GM23338 (cell line): ENCODE measurements around the gene CBX8. TPM values are rescaled to one million over a fixed set of nuclear protein-coding genes. Genes with fewer than 3 reads are reported as not detected.
A peak's percentile ranks its signal among the peaks of the same experiment; 100 is the strongest.

Experiments
- ATAC-seq: fragments of 200-7000 bp; cut with Tn5 transposase; 3 replicates; pipeline ENCODE4 v1.9.1; 2020
- DNase-seq: peaks from one replicate; pipeline ENCODE4 v3.0.0-alpha.2; 2015; ENCODE audit warnings: low spot score
- H2AFZ ChIP-seq: fragments of 200-600 bp; sonication (generic); 2 replicates; pipeline ENCODE4 v1.8.0; 2016; ENCODE audit warnings: antibody characterized with exemption, mild to moderate bottlenecking, moderate library complexity
- H3F3A ChIP-seq: fragments of 200-600 bp; sonication (generic); replicated peaks from 2 replicates; pipeline ENCODE4 v1.8.0; 2017; ENCODE audit warnings: antibody characterized with exemption, mixed run types, low read depth
- H3K27ac ChIP-seq: fragments of 200-600 bp; sonication (generic); 2 replicates; pipeline ENCODE4 v1.6.1; 2016; ENCODE audit warnings: low read depth
- H3K27me3 ChIP-seq: fragments of 200-600 bp; sonication (generic); 2 replicates; pipeline ENCODE4 v1.8.0; 2016; ENCODE audit warnings: mild to moderate bottlenecking, mixed run types, moderate library complexity; ENCODE audit not compliant: insufficient read depth
- H3K36me3 ChIP-seq: fragments of 200-600 bp; sonication (generic); 2 replicates; pipeline ENCODE4 v1.8.0; 2016; ENCODE audit warnings: mild to moderate bottlenecking; ENCODE audit not compliant: insufficient read depth
- H3K4me1 ChIP-seq: fragments of 200-600 bp; sonication (generic); 2 replicates; pipeline ENCODE4 v1.8.0; 2016; ENCODE audit warnings: mild to moderate bottlenecking, moderate library complexity; ENCODE audit not compliant: insufficient read depth
- H3K4me2 ChIP-seq: fragments of 200-600 bp; sonication (generic); 2 replicates; pipeline ENCODE4 v1.7.1; 2017; ENCODE audit warnings: mixed run types
- H3K4me3 ChIP-seq: fragments of 200-600 bp; sonication (generic); 2 replicates; pipeline ENCODE4 v1.6.1; 2016; ENCODE audit warnings: mixed run types
- H3K79me2 ChIP-seq: fragments of 200-600 bp; sonication (generic); replicated peaks from 2 replicates; pipeline ENCODE4 v1.8.0; 2017; ENCODE audit warnings: mild to moderate bottlenecking; ENCODE audit not compliant: insufficient read depth
- H3K9me2 ChIP-seq: fragments of 200-600 bp; sonication (generic); 2 replicates; pipeline ENCODE4 v1.8.0; 2017; ENCODE audit not compliant: insufficient read depth
- H4K20me1 ChIP-seq: fragments of 200-600 bp; sonication (generic); replicated peaks from 2 replicates; pipeline ENCODE4 v1.8.0; 2017; ENCODE audit warnings: mild to moderate bottlenecking; ENCODE audit not compliant: insufficient read depth
- H3K27ac Mint-ChIP-seq: 2 replicates; pipeline ENCODE4 v1.8.0; 2020; ENCODE audit warnings: inconsistent platforms, mild to moderate bottlenecking, moderate library complexity, mixed read lengths
- H3K27me3 Mint-ChIP-seq: 3 replicates; pipeline ENCODE4 v1.8.0; 2022; ENCODE audit warnings: low read depth, mild to moderate bottlenecking, moderate library complexity, mixed read lengths, inconsistent platforms; ENCODE audit not compliant: insufficient read depth, poor library complexity
- H3K36me3 Mint-ChIP-seq: 3 replicates; pipeline ENCODE4 v1.8.0; 2021; ENCODE audit warnings: low read depth, mild to moderate bottlenecking, inconsistent platforms, moderate library complexity, mixed read lengths
- H3K4me1 Mint-ChIP-seq: 3 replicates; pipeline ENCODE4 v1.8.0; 2020; ENCODE audit warnings: mild to moderate bottlenecking, inconsistent platforms, mixed read lengths
- H3K4me3 Mint-ChIP-seq: 3 replicates; pipeline ENCODE4 v1.8.0; 2021; ENCODE audit warnings: moderate library complexity, mild to moderate bottlenecking, inconsistent platforms, mixed read lengths
- H3K9me3 Mint-ChIP-seq: 3 replicates; pipeline ENCODE4 v1.8.0; 2020; ENCODE audit warnings: moderate library complexity, mild to moderate bottlenecking, inconsistent platforms, mixed read lengths
- CREB1 ChIP-seq: fragments of 250-450 bp; sonication (Bioruptor Pico); IDR thresholded peaks from 2 replicates; pipeline ENCODE4 v1.5.0; 2020; ENCODE audit warnings: low read depth, mild to moderate bottlenecking, moderate library complexity
- EZH2 ChIP-seq: fragments of 200-600 bp; sonication (generic); IDR thresholded peaks from one replicate; pipeline ENCODE4 v1.8.0; 2017; ENCODE audit warnings: antibody characterized with exemption, mild to moderate bottlenecking, low read depth; ENCODE audit not compliant: unreplicated experiment
- EZH2phosphoT487 ChIP-seq: fragments of 200-600 bp; sonication (generic); IDR thresholded peaks from one replicate; pipeline ENCODE4 v1.8.1; 2018; ENCODE audit warnings: antibody characterized with exemption; ENCODE audit not compliant: unreplicated experiment
- POLR2AphosphoS5 ChIP-seq: IDR thresholded peaks from 2 replicates; pipeline ENCODE4 v1.6.1; 2016; ENCODE audit warnings: antibody characterized with exemption, low read depth
- STAT1 ChIP-seq: IDR thresholded peaks from one replicate; pipeline ENCODE4 v1.6.1; 2016; ENCODE audit warnings: antibody characterized with exemption; ENCODE audit not compliant: unreplicated experiment
- ZNF331 ChIP-seq: fragments of 250-450 bp; sonication (Bioruptor Pico); IDR thresholded peaks from 2 replicates; pipeline ENCODE4 v1.5.0; 2020; ENCODE audit warnings: low read depth, mild to moderate bottlenecking, moderate library complexity
- polyA plus RNA-seq: library from polyadenylated mRNA; unstranded; fragments of >200 nt; fragmentation: Nextera tagmentation; extraction: Ambion mirVana; gene quantifications from 2 replicates; pipeline ENCODE4 v1.2.1, GENCODE V29; 2016
- total RNA-seq: library from RNA; depleted of rRNA; stranded (reverse); fragments of >200 nt; shearing (Covaris generic); gene quantifications from 2 replicates; pipeline ENCODE4 v1.2.3, GENCODE V29; 2014
- TF ChIP-seq, protein P1 (sequence below), 2 experiments: fragments of 200-600 bp in 1 of 2; sonication (generic) in 1 of 2; conservative IDR thresholded peaks; 2 replicates each; pipeline versions ENCODE4 v1.5.1 to v1.6.1; 2016 to 2017; ENCODE audit warnings: antibody characterized with exemption in 2 of 2, low read depth in 2 of 2, mild to moderate bottlenecking in 2 of 2, moderate library complexity in 1 of 2

The CBX8 gene
- total and polyA plus RNA-seq, 2 experiments from 2014 or later = 1.0 to 1.3 TPM

- Histone ChIP-seq H2AFZ (peak overlapping the region; percentile 86; the same call in 1 of the 2 replicates), H3K27ac (no peak overlapping the region), H3F3A (peaks cover 35% of the 10 kb centered on the region), H3K9me2 (no peaks in the 10 kb centered on the region), H3K36me3 (no peaks in the 10 kb centered on the region), H3K4me3 (peak overlapping the region; percentile 68), H3K79me2 (no peaks in the 10 kb centered on the region), H4K20me1 (peaks cover 19% of the 10 kb centered on the region), H3K27me3 (peaks cover 85% of the 10 kb centered on the region), H3K4me2 (peak overlapping the region; percentile 88), H3K4me1 (peaks cover 37% of the 10 kb centered on the region)
- Mint-ChIP-seq H3K36me3 (peaks cover 9% of the 10 kb centered on the region), H3K9me3 (no peaks in the 10 kb centered on the region), H3K27me3 (peaks cover 94% of the 10 kb centered on the region), H3K27ac (no peak overlapping the region), H3K4me1 (peaks cover 54% of the 10 kb centered on the region), H3K4me3 (no peak overlapping the region; the same call in 2 of the 3 replicates)
- ATAC-seq = peak; percentile 33
- peak; percentile 81 for DNase-seq
- TF ChIP-seq, protein P1, sequence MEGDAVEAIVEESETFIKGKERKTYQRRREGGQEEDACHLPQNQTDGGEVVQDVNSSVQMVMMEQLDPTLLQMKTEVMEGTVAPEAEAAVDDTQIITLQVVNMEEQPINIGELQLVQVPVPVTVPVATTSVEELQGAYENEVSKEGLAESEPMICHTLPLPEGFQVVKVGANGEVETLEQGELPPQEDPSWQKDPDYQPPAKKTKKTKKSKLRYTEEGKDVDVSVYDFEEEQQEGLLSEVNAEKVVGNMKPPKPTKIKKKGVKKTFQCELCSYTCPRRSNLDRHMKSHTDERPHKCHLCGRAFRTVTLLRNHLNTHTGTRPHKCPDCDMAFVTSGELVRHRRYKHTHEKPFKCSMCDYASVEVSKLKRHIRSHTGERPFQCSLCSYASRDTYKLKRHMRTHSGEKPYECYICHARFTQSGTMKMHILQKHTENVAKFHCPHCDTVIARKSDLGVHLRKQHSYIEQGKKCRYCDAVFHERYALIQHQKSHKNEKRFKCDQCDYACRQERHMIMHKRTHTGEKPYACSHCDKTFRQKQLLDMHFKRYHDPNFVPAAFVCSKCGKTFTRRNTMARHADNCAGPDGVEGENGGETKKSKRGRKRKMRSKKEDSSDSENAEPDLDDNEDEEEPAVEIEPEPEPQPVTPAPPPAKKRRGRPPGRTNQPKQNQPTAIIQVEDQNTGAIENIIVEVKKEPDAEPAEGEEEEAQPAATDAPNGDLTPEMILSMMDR (conservative IDR thresholded peaks at IDR 0.05; ENCODE audit: low read depth in 2 of 2) = peak; percentile 62 to 74
- TF ChIP-seq EZH2 (peak; percentile 84), CREB1 (CRISPR knock-in tag) (peak; percentile 54; the same call in 1 of the 2 replicates), POLR2AphosphoS5 (no peak)
These were observed 6.7 kb downstream of the CBX8 start for GRCh38 chr17:79789943-79790804.

DNA sequence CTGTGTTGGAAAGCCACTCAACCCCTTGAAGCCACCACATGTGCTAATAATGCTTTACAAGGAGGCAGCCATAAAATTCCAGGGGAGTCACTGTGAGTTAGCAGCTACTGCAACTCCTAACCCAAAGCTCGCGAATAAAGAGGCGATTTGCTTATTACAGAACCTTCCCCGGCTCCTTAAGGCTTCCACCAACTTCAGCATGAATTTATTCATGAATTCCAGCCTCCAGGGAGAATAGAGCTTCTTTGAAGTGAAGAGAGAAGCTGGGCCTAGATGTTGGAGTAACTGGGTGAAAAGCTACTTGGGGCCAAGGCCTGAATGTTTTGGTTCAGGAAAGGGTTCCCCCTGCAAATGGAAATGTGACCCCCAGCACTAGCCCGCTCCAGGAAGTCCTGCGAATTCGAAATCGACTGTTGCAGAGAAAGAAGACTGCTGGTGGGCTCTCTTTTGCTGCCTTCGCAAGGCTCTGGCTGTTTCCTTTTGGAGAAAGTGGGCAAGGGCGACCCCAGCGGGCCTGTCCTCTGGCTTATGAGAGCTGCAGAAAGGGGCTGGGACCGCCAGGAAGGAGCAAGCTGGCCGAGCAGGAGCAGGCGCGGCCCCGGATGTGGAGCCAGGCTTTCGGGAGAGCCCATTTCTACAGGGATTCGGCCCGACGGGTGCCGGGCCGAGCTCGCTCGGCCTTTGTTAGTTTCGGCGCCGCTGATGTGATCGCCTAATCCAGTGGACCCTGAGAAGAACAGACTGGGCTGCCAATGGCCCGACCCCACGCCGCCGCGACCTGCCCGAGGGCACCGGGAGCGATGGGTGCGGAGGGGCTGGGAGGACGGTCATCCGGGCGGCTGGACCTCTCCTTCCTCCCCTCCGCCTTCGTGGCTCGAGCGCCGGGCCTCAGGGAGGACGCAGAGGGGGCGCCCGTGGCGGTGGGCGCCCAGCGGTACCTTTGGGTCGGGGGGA, 7.6 kb downstream of the CBX8 start:
- Mint-ChIP-seq H3K36me3 (peaks cover 16% of the 10 kb centered on the region), H3K4me1 (peaks cover 55% of the 10 kb centered on the region), H3K4me3 (peak overlapping the region; percentile 63), H3K9me3 (no peaks in the 10 kb centered on the region), H3K27me3 (peaks cover 89% of the 10 kb centered on the region), H3K27ac (no peak overlapping the region)
- DNase-seq (peak; percentile 88), ATAC-seq (peak; percentile 54)
- H3K27me3 ChIP-seq = peaks cover 75% of the 10 kb centered on the region
- no peak overlapping the region for H3K27ac ChIP-seq
- peak overlapping the region; percentile 86; the same call in 1 of the 2 replicates for H2AFZ ChIP-seq
- H3K4me3 ChIP-seq = peak overlapping the region; percentile 68
- H3K4me2 ChIP-seq = peak overlapping the region; percentile 88
- TF ChIP-seq ZNF331 (no peak), EZH2phosphoT487 (no peak), STAT1 (no peak), POLR2AphosphoS5 (no peak)
- TF ChIP-seq, protein P1 (conservative IDR thresholded peaks at IDR 0.05; ENCODE audit: low read depth in 2 of 2) = peak in 1 of 2 experiments; percentile 68; a peak in 3 of 4 replicates
- peaks cover 24% of the 10 kb centered on the region for H4K20me1 ChIP-seq
- H3K79me2 ChIP-seq = no peaks in the 10 kb centered on the region
- peaks cover 31% of the 10 kb centered on the region for H3F3A ChIP-seq
- peaks cover 37% of the 10 kb centered on the region for H3K4me1 ChIP-seq
- H3K9me2 ChIP-seq = no peaks in the 10 kb centered on the region
- H3K36me3 ChIP-seq = no peaks in the 10 kb centered on the region
